Fibroblast of pulmonary artery (primary cell): ENCODE measurements around the gene RGS6.

Source experiments
- DNase-seq: peaks from one replicate; pipeline ENCODE4 v3.0.0-alpha.2; 2010; ENCODE audit warnings: low read depth
- H3K4me3 ChIP-seq: replicated peaks from 2 replicates; pipeline ENCODE4 v1.5.1; 2011; ENCODE audit warnings: low read depth, mild to moderate bottlenecking, control low read depth, low read length, moderate library complexity
- TF ChIP-seq, protein P1 (sequence below): IDR thresholded peaks from 2 replicates; pipeline ENCODE4 v1.5.1; 2011; ENCODE audit warnings: mild to moderate bottlenecking, control low read depth, low read length, inconsistent platforms; ENCODE audit errors: missing control alignments

The RGS6 gene

DNA sequence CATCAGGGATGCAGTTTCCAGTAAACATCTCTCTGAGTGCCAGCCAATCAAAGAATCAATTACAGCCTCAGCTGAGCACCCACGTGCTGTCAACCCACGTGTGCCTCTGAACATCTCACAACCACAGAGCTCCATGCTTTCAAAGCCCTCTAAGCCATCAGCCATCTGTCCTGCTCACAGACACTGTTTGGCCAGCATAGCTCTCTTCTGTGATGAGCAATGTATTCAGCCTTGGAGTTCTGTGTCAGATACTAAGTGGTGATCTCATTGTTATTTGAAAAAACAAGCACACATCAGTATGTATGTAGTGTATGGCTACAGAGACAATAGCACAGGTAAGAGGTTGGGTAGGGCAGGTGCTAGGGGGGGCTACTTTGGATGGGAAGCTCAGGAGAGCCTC, 94.3 kb downstream of the RGS6 start:
- DNase-seq = no peak
- no peak overlapping the region for H3K4me3 ChIP-seq
- TF ChIP-seq, protein P1, sequence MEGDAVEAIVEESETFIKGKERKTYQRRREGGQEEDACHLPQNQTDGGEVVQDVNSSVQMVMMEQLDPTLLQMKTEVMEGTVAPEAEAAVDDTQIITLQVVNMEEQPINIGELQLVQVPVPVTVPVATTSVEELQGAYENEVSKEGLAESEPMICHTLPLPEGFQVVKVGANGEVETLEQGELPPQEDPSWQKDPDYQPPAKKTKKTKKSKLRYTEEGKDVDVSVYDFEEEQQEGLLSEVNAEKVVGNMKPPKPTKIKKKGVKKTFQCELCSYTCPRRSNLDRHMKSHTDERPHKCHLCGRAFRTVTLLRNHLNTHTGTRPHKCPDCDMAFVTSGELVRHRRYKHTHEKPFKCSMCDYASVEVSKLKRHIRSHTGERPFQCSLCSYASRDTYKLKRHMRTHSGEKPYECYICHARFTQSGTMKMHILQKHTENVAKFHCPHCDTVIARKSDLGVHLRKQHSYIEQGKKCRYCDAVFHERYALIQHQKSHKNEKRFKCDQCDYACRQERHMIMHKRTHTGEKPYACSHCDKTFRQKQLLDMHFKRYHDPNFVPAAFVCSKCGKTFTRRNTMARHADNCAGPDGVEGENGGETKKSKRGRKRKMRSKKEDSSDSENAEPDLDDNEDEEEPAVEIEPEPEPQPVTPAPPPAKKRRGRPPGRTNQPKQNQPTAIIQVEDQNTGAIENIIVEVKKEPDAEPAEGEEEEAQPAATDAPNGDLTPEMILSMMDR = no peak

DNA sequence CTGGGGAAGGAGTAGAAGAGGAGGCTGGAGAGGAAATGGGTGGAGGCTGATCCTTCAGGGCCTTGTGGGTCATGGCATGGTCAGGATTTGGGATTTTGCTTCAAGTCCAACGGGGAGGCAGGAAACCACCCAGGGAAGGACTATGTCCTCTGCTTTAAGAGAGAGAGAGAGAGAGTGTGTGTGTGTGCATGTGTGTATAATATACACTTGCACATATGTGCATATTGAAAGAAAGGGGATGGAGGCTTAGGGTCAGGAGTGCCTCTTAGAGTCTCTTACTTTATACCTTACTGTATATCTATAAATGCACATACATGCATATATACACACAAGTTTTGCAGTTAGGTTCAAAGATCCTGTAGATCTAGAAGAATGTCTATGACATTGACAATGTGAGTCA, 94.8 kb downstream of the RGS6 start:
- TF ChIP-seq, protein P1 = no peak
- H3K4me3 ChIP-seq = no peak overlapping the region
- DNase-seq = no peak

DNA sequence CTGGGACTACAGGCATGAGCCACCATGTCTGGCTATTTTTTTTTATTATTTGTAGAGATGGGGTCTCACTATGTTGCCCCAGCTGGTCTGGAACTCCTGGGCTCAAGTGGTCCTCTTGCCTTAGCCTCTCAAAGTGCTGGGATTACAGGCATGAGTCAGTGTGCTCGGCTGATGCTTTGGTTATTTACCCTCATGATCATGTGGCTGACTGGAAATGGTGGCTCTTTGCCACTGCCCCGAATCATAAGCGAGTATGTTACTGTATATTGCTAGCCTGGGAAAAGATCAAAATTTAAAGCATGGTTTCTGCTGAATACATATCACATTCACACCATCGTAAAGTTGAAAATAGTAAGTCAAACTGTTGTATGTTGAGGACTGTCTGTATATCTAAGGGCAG, 101.1 kb downstream of the RGS6 start:
- H3K4me3 ChIP-seq = no peak overlapping the region
- DNase-seq = no peak
- TF ChIP-seq, protein P1 = no peak

DNA sequence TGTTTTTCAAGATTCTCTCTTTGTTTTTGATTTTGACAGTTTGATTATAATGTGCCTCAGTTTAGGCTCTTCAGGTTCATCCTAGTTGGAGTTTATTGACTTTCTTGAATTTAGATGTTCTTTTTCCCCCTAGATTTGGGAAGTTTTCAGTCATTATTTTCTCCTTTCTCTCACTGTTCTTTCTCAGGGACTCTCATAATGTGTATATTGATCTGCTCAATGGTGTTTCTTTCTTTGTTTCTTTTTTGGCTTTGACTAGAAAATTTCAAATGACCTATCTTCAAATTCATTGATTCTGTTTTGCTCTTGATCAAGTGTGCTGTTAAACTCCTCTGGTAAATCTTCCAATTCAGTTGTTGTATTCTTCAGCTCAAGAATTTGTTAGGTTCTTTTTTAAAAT, 108.3 kb downstream of the RGS6 start:
- no peak overlapping the region for H3K4me3 ChIP-seq
- DNase-seq = no peak
- TF ChIP-seq, protein P1 = no peak

DNA sequence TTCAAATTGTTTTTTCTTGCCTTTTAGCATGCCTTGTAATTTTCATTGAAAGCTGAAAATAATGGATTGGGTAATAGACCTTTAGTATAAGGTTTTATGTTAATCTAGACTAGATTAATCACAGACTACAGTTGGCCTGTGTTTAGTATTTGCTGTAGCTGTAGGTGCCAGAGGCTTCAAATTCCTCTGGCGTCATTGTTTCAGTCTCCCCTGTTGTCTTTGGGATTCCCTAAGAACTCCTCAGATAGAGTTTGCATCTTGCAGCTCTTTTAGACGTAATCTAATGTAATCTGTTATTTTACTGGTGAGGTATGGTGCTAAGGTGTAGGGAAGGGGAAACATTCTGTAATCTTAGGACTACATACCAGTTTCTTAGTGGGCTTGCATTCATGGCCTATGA, 113.0 kb downstream of the RGS6 start:
- no peak for DNase-seq
- no peak overlapping the region for H3K4me3 ChIP-seq
- TF ChIP-seq, protein P1 = no peak

DNA sequence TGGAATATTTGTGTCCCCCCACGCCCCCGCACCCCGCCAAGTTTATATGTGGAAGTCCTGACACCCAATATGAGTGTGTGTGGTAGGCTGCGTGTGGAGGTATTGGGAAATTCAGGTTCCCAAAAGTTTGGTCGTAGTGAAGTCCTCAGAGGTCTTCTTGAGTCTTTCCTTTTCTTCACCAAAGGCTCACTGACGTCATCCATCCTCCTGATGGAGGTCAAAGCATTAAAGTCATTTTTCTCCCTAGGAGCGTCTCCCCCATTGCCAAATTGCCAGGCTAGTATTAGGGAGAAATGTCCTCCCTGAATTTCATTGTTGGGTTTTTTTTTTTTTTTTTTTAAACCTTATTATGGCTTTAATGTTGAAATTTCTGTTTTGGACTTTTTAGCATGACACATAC, 113.7 kb downstream of the RGS6 start:
- TF ChIP-seq, protein P1 = no peak
- no peak overlapping the region for H3K4me3 ChIP-seq
- no peak for DNase-seq

DNA sequence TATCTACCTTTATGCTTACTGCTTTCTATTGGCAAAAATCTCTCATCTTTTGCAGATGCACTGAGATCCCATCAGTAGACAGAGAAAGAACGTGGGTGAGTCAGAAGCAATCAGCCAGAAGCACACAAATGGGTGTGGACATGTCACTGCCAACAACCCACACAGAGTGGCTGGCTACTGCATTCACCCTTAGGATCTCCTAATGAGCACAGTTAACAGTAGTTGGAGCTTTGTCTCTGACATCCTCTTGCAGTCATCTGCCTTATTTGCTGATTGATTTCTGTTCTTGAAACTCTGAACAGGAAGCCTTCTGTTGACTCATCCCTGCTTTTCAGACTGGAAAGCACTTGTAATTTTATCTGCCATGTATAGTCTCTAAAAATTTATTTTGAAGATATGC, 117.2 kb downstream of the RGS6 start:
- no peak overlapping the region for H3K4me3 ChIP-seq
- no peak for DNase-seq
- TF ChIP-seq, protein P1 = no peak
